ENCODE measurements around the gene RNF183.

RNF183 gene

GRCh38 chr9:113341712-113342410, 38.7 kb upstream of the RNF183 start:
- peak overlapping the region; percentile 84 to 93 (median 89) for H3K4me3 Mint-ChIP-seq
- TF ChIP-seq CTCF (IDR thresholded peaks at IDR 0.05; ENCODE audit: unreplicated experiment in 3 of 3), result no peak
- H3K36me3 Mint-ChIP-seq (ENCODE audit: low read depth), result no peaks in the 10 kb centered on the region
- H3K27me3 Mint-ChIP-seq (ENCODE audit: low read depth), result peaks cover 27% of the 10 kb centered on the region
- H3K27ac Mint-ChIP-seq, result peak overlapping the region; percentile 26 to 76 (median 32)
- H3K4me1 Mint-ChIP-seq, result peaks cover 21% of the 10 kb centered on the region
- no peaks in the 10 kb centered on the region for H3K9me3 Mint-ChIP-seq

GRCh38 chr9:113340011-113340699, 37.0 kb upstream of the RNF183 start, which contains the start of gene WDR31:
Gene WDR31 (minus strand): TSS chr9:113340275. CDS start chr9:113332022, 8,253 bp downstream.
- Mint-ChIP-seq H3K4me1 (peaks cover 18% of the 10 kb centered on the region), H3K4me3 (peak within 1 kb of the TSS; percentile 84 to 93 (median 89)), H3K27me3 (ENCODE audit: low read depth) (peaks cover 18% of the 10 kb centered on the region), H3K9me3 (no peaks in the 10 kb centered on the region), H3K36me3 (ENCODE audit: low read depth) (no peaks in the 10 kb centered on the region), H3K27ac (peak within 1 kb of the TSS; percentile 69 to 96 (median 82))
- TF ChIP-seq CTCF (IDR thresholded peaks at IDR 0.05; ENCODE audit: unreplicated experiment in 3 of 3), result no peak

- Mint-ChIP-seq H3K27me3 (ENCODE audit: low read depth) (peaks cover 9% of the 10 kb centered on the region), H3K4me3 (peak overlapping the region in 2 of 3 experiments; percentile 81 to 93), H3K27ac (no peak overlapping the region), H3K4me1 (peaks cover 6% of the 10 kb centered on the region), H3K9me3 (no peaks in the 10 kb centered on the region), H3K36me3 (ENCODE audit: low read depth) (peaks cover 3% of the 10 kb centered on the region)
- TF ChIP-seq CTCF (IDR thresholded peaks at IDR 0.05; ENCODE audit: unreplicated experiment in 3 of 3), result no peak
Measured at GRCh38 chr9:113337714-113338113, 34.5 kb upstream of the RNF183 start.

- H3K4me3 Mint-ChIP-seq, result no peak overlapping the region
- no peaks in the 10 kb centered on the region for H3K27me3 Mint-ChIP-seq (ENCODE audit: low read depth)
- H3K4me1 Mint-ChIP-seq, result no peaks in the 10 kb centered on the region
- no peak overlapping the region for H3K27ac Mint-ChIP-seq
- TF ChIP-seq CTCF (IDR thresholded peaks at IDR 0.05; ENCODE audit: unreplicated experiment in 3 of 3), result no peak
- peaks cover 4% of the 10 kb centered on the region for H3K36me3 Mint-ChIP-seq (ENCODE audit: low read depth)
- no peaks in the 10 kb centered on the region for H3K9me3 Mint-ChIP-seq
Measured at GRCh38 chr9:113331780-113332179, 28.6 kb upstream of the RNF183 start.

GRCh38 chr9:113328045-113328782, 25.0 kb upstream of the RNF183 start:
- H3K4me1 Mint-ChIP-seq, result no peaks in the 10 kb centered on the region
- H3K36me3 Mint-ChIP-seq (ENCODE audit: low read depth), result peaks cover 4% of the 10 kb centered on the region
- no peaks in the 10 kb centered on the region for H3K27me3 Mint-ChIP-seq (ENCODE audit: low read depth)
- no peaks in the 10 kb centered on the region for H3K9me3 Mint-ChIP-seq
- no peak overlapping the region for H3K27ac Mint-ChIP-seq
- no peak overlapping the region for H3K4me3 Mint-ChIP-seq
- TF ChIP-seq CTCF (IDR thresholded peaks at IDR 0.05; ENCODE audit: unreplicated experiment in 3 of 3), result no peak
